HG03025 (cell line): Measurements from ENCODE around the gene PDK4.
"Not testable (repeated sequence)": the region's sequence is repeated elsewhere in the genome, so short reads cannot be mapped to it uniquely, and the experiment has no call there.

Source experiments
- ATAC-seq: cut with Tn5 transposase; IDR thresholded peaks from one replicate; pipeline ENCODE4 v1.9.1; 2021; ENCODE audit warnings: mild to moderate bottlenecking, moderate library complexity; ENCODE audit not compliant: unreplicated experiment, low FRiP score

PDK4 gene

DNA sequence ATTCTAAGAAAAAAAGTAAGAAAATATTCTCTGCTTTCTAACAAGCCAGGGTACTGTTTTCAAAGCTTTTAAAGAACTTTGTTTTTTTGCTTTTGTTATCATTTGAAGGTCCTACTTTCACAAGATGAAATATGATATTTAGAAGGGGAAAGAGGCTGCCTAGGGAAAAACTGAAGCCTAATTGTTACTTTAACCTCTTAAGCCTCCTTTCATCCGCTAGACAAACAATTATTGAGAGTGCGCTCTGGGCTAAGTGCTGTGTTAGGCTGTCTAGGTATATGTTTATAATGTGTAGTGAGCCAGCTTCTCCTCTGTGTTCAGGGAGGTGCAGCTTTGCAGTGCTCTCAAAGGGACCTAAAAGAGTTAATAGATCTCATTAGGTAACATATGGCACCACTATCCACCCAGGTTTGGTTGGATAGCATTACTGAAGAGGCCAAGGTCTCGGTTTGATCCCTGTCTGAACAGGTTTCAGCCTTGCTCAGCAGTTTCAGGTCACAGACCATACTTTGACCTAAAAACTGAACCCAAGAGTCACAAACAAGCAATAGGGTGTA is 17.9 kb downstream of the PDK4 start:
- ATAC-seq = no peak

DNA sequence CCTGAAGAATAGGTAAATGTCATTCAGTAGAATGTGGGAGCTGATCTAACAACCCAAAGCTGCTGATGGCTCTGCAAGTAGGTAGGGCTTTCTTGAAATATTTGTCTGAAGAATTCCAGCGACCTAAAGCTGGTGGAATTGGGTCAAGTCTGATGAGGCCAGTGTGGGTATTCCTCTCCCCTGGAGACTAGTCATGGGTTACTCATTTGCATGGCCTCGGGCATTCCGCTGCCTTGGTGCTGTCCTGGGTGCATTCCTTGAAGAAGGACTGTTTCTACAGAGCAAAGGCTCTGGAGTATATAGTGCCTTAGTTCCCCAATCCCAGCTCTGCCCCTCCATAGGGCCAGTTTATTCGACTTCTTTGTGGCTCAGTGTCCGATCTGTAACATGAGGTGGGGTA is 19.2 kb downstream of the PDK4 start:
- ATAC-seq = no peak

DNA sequence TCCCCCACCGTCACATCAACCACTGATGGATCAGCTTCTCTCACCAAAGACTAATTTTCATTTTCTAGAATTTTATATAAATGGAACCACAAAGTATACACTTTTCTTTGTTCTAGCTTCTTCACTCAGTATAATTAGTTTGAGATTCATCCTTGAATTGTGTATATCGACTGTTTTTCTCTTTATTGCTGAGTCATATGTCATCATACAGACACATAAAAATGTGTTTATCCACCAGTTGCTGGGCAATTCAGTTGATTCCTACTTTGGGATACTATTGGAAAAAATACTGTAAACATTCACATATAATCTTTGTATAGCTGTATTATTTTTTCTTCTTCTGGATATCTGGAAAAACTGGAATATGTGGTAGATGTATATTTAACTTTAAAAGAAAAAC is 26.6 kb downstream of the PDK4 start:
- ATAC-seq = no peak

DNA sequence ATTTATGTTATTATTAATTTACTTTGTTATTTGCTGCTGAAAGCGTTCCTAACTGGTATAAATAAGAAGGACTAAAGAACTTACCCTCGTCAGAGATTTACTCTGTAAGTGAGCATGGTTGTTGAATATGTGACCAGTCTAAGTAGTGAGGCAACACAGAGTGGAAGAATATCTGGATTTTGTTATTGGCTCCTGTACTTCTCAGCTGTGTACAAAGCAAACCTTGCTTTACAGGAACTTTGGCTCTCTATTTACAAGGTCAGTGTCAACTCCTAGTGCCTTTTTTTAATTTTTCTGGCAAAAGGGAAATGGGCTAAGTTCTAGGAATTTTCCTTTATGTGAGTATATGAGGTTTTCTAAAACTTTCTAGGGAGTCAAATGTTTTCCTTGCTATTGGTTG is 35.6 kb downstream of the PDK4 start:
- no peak for ATAC-seq

DNA sequence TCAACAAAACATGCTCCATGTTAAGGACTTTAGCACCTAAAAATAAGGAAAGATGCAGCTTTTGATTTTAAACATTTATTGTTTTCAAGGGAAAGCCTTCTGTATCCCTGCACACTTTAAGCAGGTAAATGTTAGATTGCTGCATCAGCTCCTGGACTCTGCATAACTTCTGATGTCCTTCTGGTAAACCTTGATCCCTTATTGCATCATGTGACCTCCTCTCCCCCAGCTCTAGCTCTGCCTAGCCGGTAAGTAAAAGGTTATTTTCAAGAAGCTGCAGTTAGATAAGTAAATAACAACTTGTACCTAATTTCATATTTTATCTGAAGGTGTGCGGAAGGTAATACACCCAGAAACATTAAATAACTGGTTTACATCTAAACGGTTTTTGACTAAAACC is 37.5 kb downstream of the PDK4 start:
- ATAC-seq = no peak

DNA sequence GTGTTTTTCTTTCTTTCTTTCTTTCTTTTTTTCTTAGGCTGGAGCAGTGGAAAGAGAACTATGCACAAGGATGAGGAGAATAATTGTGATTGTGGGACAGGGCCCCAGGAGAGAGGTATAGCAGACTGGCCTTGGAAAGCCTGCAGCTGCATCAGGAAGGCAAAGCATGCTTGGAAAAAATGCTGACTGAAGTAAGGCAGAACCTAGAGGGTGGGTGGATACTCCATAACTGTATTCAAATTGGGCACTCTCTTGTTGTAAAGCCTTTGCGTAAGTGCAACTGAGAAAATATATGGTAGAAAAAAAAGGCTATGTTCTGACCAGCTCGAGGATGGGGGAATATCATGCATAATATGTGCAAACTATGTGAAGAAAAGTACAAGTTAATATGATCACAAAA is 39.5 kb downstream of the PDK4 start:
- no peak for ATAC-seq

DNA sequence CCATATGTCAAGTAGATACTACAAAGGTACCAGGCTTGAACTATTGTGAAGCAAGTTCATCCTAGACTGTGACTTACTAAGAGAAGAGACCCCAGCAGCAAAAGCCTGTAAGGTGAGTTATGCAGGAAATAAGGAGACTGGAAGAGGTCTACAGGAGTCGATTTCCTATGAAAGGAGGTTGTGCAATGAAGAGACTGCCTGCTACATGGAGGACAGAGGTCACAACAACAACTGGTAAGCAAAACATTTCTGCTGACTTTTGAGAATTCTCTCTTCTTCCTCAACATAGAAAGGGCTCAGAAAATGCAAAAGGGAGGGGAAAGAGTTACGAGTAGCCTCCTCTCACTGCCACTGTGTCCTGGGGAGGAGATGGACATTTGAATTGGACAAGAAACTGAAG is 42.4 kb downstream of the PDK4 start:
- no peak for ATAC-seq

DNA sequence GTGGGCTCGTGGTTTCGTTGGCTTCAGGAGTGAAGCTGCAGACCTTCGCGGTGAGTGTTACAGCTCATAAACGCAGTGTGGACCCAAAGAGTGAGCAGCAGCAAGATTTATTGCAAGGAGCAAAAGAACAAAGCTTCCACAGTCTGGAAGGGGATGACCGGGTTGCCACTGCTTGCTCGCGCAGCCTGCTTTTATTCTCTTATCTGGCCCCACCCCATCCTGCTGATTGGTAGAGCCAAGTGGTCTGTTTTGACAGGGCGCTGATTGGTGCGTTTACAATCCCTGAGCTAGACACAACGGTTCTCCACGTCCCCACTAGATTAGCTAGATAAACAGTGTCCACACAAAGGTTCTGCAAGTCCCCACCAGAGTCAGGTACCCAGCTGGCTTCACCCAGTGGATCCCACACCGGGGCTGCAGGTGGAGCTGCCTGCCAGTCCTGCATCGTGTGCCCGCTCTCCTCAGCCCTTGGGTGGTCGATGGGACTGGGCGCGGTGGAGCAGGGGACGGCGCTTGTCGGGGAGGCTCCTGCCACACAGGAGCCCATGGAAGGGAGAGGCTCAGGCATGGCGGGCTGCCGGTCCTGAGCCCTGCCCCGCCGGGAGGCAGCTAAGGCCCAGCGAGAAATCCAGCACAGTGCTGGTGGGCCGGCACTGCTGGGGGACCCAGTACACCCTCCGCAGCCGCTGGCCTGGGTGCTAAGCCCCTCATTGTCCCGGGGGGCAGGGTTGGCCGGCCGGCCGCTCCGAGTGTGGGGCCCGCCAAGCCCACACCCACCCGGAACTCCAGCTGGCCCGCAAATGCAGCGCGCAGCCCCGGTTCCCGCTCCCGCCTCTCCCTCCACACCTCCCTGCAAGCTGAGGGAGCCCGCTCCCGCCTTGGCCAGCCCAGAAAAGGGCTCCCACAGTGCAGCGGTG is 44.0 kb downstream of the PDK4 start:
- ATAC-seq = not testable (repeated sequence)

DNA sequence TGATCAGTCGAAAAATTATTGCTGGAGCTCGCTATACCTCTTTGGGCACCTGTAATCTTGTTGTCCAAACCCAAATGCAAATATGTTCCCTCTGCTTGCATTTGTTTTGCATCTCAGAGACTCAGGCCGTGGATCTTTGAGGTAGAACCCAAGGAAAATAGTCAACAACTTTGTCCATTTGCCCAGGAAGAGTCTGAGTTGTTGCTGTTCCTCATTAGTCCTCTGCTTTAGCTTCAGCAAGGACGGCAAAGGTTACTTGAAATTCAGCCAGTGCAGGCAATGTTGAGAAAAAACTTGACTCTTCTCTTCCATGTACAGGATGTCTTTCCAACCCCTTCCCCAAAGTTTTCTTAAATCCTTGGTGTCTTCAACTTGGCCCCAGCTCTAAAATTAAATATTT is 45.8 kb downstream of the PDK4 start:
- no peak for ATAC-seq

DNA sequence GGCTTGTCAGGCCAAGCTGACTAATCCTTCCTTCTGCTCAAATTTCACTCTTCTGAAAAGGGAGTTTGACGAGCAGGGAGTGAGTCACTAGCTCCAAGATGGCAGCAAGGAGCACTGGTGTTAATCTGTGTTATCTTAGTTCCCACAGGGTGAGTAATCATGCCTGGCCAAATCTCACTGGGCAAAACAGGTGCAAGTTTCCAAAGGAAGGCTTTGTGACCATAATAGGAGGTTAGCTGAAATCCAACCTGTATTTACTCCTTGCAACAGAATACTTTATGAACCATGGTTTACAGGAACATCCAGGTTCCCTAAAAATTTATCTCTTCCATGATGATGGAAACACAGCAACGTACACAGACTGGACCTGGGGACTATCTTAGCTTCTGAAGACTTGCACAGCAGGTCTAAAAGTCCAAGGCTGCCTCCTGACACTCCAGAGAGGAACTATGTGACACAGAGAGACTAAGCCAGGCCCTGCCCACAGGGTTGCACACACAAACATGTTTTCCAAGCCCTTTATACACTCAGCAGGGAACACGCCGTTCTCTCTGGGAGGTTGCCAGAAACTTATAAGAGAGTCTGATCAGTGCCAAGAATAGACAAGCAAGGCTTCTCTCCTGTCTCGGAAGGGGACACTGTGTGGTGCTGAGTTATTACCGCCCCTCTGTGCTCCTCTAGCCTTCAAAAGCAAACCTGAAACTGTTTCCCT is 46.3 kb downstream of the PDK4 start:
- ATAC-seq = no peak

DNA sequence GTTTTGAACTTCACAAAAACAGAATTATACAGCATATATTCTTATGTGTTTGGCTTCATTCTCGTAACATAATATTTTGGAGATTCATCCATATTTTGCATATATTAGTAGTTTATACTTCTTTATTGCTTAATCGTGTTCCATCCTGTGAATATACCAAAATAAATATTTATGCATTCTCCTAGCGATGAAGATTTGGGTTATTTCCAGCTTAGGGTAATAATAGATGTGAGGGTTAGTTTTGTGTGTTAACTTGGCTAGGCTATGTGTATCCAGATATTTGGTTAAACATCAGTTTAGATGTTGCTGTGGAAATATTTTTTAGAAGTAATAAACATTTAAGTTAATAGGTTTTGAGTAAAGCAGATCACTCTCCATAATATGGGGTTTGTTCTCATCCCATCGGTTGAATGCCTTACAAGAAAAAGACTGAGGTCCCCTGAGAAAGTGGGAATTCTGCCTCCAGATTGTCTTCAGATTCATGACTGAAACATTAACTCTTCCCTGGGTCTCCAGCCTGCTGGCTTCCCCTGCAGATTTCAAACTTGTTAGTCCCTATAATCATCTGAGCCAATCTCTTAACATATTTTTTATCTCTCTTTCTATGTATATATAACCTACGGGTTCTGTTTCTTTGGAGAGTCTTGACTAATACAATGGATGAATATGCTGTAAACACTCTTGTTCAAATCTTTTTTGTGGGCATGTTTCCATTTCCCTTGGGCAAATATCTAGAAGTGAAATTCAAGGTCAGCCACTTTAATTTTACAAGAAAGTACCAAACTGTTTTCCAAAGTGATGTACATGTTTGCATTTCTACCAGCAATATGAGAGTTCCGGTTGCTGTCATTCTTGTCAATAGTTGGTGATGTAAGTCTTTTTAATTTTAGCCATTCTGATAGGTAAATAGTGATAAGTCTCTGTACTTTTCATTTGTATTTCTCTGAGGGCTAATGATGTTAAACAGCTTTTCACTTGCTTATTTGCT is 48.7 kb downstream of the PDK4 start:
- no peak for ATAC-seq

DNA sequence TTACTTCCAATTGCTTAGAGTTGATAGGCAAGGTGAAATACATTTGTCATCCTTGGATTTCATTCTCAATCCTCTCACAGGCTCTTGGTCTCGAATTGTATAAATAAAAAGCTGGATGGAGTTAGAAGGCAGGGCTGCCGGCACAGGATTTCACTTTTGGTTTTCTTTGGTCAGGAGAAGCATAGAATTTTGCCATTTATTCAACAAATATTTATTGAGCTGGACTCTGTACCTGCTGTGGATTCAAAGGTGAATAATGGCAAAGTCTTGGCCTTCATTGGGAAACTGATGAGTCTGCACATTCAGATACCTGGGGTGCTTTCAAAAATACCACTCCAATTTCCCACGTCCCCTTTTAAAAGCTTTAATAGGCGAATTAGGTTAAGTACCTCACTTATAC is 49.7 kb downstream of the PDK4 start:
- ATAC-seq = no peak

DNA sequence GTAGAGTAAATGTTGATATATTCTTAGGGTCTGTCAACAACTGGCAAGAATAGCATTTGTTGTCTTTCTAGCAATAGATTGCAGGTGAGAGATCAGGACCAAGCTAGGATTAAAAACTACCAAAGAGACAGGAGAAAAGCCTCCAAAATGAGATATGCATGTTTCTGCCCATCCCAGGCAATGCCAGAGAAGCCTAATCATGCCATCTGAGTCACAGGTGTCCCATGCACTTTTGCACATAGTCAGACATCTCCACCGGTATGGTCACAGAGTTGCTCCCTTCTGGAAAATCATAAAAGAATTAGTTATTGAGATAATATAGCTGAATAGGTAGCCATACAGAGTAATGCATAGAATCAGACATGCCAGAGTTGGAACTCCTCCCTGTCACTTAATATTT is 50.6 kb downstream of the PDK4 start:
- ATAC-seq = no peak

DNA sequence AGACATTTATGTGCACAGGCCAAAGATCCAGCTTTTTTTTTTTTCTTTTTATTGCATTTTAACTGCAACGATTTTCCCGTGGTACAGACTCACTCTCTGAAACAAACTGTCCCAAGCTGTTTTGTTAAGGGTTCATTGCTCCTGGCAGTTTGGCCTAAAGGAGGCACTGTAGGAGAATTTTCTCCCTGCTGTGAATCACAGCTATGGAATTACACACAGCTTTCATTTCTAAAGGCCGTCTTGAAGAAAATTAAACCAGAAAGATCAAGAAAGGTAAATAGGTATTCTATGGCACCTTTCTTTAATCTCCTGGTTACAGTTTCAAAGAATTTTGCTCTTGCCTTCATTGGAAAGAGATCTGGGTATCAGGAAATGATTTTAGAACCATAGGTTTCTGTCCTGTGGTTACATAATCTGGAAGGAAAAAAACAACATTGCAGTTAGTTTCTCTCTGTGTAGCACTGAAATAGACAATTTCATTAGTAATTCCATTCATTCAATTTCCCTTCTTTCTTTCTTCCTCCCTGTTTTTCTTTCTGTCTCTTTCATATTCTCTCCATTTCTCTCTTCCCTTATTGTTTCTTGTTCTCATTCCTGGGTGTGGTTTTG is 51.2 kb downstream of the PDK4 start:
- ATAC-seq = no peak

DNA sequence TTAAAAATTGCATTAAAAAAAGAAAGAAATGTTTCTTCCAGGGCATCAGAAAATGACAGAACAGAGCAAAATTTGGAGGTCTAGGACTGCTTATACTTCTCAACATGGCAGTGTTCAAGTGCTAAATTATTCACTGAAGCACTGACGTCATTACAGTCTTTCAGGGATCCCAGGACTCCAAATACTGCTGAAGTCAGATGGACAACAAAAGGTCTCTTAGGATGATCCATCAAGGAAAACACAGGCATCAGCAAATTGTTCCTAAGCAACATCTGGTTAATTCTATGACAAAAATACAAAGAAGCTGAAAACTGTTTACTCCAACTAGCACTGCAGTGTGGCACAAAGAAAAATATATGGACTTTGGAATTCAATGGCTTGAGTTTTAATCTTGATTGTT is 52.1 kb downstream of the PDK4 start:
- ATAC-seq = no peak

DNA sequence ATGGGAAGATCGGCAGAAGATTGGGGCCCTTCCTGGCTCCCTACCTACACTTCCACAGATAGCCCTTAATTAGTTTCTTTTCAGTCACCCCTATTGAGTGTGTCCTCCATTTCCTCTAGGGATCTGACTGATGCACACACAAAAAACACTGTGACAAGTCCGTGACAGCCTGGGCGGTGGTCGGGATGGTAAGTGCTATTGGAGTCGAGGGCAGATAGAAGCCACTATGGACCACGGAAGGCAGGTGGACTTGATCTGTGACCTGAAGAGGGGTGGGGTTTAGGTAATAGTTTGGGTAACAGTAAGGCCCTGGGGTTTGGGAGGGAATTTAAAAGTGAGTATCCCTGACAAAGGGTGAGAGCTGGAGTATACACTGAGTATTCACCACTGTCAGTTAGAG is 53.0 kb downstream of the PDK4 start:
- ATAC-seq = no peak

DNA sequence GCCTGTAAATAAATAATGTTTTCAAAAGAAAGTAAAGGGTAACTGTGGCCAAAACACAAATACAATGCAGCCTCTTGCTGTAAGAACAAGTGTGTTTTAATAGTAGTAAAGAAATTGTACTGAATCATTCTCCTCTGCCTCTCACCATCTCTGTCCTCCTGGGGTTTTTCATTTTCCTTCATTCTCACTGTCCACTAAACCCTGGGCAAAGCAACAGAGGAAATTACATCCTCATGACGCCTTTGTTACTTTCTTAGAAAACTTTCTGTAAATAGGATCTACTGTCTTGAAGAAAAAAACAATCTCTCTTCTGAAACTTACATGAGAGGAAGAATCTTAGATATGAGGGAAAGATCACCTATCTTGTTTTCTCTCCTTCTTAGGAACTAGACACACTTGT is 56.0 kb downstream of the PDK4 start:
- ATAC-seq = no peak

DNA sequence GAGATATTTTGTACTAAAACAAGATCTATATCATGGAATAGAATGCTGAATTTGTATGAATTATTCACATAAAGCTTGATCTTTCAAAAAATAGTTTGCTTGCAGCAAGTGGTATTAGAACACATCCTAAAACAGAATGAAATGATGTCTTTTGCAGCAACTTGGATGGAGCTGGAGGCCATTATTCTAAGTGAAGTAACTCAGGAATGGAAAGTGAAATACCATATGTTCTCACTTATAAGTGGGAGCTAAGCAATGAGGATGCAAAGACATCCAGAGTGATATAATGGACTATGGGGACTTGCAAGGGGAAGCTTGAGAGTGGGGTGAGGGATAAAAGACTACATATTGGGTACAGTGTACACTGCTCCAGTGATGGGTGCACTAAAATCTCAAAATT is 56.9 kb downstream of the PDK4 start:
- no peak for ATAC-seq

DNA sequence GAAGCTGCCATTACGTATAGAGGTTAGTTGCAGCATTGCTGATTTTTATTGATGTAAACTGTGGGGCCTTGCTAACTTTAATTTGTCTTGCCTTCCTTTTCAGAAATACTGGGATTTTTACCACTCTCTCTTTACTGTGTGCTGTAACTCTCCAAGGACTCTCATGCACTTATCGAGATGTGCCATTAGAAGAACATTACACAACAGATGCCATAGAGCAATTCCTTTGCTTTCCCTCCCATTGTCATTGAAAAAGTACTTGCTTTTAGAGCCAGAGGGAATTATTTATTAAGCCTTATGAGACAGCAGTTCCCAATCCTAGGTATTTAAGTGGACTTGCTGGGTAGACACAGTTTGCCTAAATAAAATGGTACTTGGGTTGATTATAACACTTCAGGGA is 58.8 kb downstream of the PDK4 start:
- ATAC-seq = no peak

DNA sequence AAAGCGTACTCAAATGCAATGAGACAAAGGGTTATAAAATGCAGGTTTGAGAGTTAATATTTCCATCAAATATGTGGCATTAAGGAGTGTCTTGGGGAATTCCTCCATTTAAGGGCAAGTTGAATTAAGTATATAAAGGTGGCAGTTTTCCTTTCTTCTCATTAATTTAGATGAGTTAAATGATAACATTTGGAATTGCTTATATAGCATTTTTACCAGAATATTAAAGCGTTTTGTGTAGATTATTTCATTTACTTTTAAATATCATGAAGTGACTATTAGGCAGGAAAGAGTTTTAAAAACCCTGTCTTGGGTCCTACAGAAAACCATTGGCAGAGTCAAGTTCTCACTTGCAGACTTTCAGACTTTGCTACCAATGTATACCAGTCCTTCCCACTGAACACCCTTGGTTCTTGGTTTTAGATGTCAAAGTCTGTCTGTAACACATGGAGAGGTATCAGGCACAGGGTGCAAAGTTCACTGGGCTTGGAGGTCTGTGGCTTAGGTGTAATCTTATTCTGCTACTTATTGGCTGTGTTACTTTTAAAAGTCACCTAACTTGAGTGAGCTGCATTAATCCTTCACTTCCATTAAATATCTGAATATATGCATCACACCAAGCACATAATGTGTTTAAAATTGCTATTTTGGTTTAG is 59.5 kb downstream of the PDK4 start:
- ATAC-seq = no peak
